Measurements from ENCODE around the gene ZIC1.

The ZIC1 gene

GRCh38 chr3:147411815-147412241, 2.7 kb downstream of the ZIC1 start:
- DNase-seq: peak; percentile 17

- DNase-seq: no peak
Observed at GRCh38 chr3:147412261-147412916, 3.2 kb downstream of the ZIC1 start.

GRCh38 chr3:147412917-147413685, 3.9 kb downstream of the ZIC1 start:
- no peak for DNase-seq

- no peak for DNase-seq
Observed at GRCh38 chr3:147413686-147414389, 4.7 kb downstream of the ZIC1 start.

GRCh38 chr3:147414390-147415138, 5.4 kb downstream of the ZIC1 start:
- no peak for DNase-seq

- DNase-seq: no peak
Observed at GRCh38 chr3:147415286-147415685, 6.1 kb downstream of the ZIC1 start.

GRCh38 chr3:147415874-147416273, 6.7 kb downstream of the ZIC1 start:
- no peak for DNase-seq

GRCh38 chr3:147416931-147417330, 7.8 kb downstream of the ZIC1 start:
- DNase-seq: no peak

- no peak for DNase-seq
Observed at GRCh38 chr3:147417551-147418295, 8.6 kb downstream of the ZIC1 start.

- DNase-seq: no peak
Observed at GRCh38 chr3:147418371-147418781, 9.2 kb downstream of the ZIC1 start.

GRCh38 chr3:147418808-147419701, 9.9 kb downstream of the ZIC1 start:
- DNase-seq: peak; percentile 79

- DNase-seq: no peak
Observed at GRCh38 chr3:147419781-147420224, 10.6 kb downstream of the ZIC1 start.

- DNase-seq: no peak
Observed at GRCh38 chr3:147420353-147421183, 11.4 kb downstream of the ZIC1 start.

- peak; percentile 43 for DNase-seq
Observed at GRCh38 chr3:147421184-147421912, 12.2 kb downstream of the ZIC1 start.

- DNase-seq: no peak
Observed at GRCh38 chr3:147422196-147422595, 13.0 kb downstream of the ZIC1 start.

- no peak for DNase-seq
Observed at GRCh38 chr3:147422601-147423536, 13.7 kb downstream of the ZIC1 start.

GRCh38 chr3:147423537-147423797, 14.3 kb downstream of the ZIC1 start:
- no peak for DNase-seq

- DNase-seq: no peak
Observed at GRCh38 chr3:147423798-147424580, 14.8 kb downstream of the ZIC1 start.

Data from fibroblast of skin of right quadriceps (primary cell).